HepG2 (cell line): Measurements from ENCODE around the gene FBXL7. TPM values are rescaled to one million over a fixed set of nuclear protein-coding genes. Genes with fewer than 3 reads are reported as not detected.

Experiments used
- ATAC-seq: fragments of 200-7000 bp; cut with Tn5 transposase; 3 replicates; pipeline ENCODE4 v1.9.1; 2020; ENCODE audit warnings: mild to moderate bottlenecking, moderate library complexity
- BruUV-seq: library from RNA; stranded (reverse); fragments of 400-500 nt; replicated peaks from 2 replicates; lab custom pipeline; 2021; lab: Mats Ljungman, UMichigan
- CTCF ChIA-PET: fragments of 300-600 bp; formaldehyde crosslinking; extraction: SDS; loops from one replicate; lab custom pipeline; 2021; ENCODE audit warnings: low total read pairs, inconsistent platforms, low intra/inter-chr PET ratio; lab: Yijun Ruan, JAX
- POLR2A ChIA-PET: fragments of 350-600 bp; sonication (Branson Sonifier 250); formaldehyde crosslinking; loops from one replicate; lab custom pipeline; 2020; ENCODE audit warnings: antibody characterized with exemption, inconsistent platforms; lab: Yijun Ruan, JAX
- DNase-seq: peaks from one replicate; pipeline ENCODE4 v3.0.0-alpha.2; 2015; ENCODE audit warnings: low spot score
- FAIRE-seq: peaks from 3 replicates; lab custom pipeline; 2011; peaks lifted over from hg19 to GRCh38; lab: Jason Lieb, UNC
- H2AFZ ChIP-seq: one replicate; pipeline ENCODE4 v1.6.1; 2011; ENCODE audit warnings: low read length, inconsistent platforms
- H3K27ac ChIP-seq: fragments of 300-600 bp; 3 replicates; pipeline ENCODE4 v1.8.0; 2011; ENCODE audit warnings: mixed run types, mild to moderate bottlenecking, mixed read lengths, low read length, inconsistent platforms; ENCODE audit not compliant: insufficient read depth; ENCODE audit errors: extremely low read length
- H3K27me3 ChIP-seq, 2 experiments: fragments of 200-600 bp in 1 of 2; 2 replicates in 1 of 2; 3 replicates in 1 of 2; pipeline versions ENCODE4 v1.6.0 to v1.8.0; 2011; ENCODE audit warnings: low read length in 2 of 2, mild to moderate bottlenecking in 2 of 2, moderate library complexity in 2 of 2, inconsistent platforms in 1 of 2; ENCODE audit not compliant: insufficient read depth in 2 of 2, control insufficient read depth in 1 of 2
- H3K36me3 ChIP-seq, 2 experiments: fragments of 200-600 bp in 1 of 2; replicated peaks in 1 of 2; 2 replicates in 1 of 2; 3 replicates in 1 of 2; pipeline versions ENCODE4 v1.5.1 to v1.8.0; 2011; ENCODE audit warnings: low read length in 2 of 2, inconsistent platforms in 1 of 2; ENCODE audit not compliant: insufficient read depth in 2 of 2, control insufficient read depth in 1 of 2
- H3K4me1 ChIP-seq: 2 replicates; pipeline ENCODE4 v1.5.1; 2012; ENCODE audit warnings: low read length, inconsistent platforms; ENCODE audit not compliant: insufficient read depth
- H3K4me2 ChIP-seq: 2 replicates; pipeline ENCODE4 v1.6.0; 2011; ENCODE audit warnings: low read depth, low read length, inconsistent platforms
- H3K4me3 ChIP-seq, 3 experiments: fragments of 200-600 bp in 1 of 3; sonication (generic), shearing (Covaris generic) in 1 of 3; replicated peaks in 1 of 3; 2 replicates each; pipeline ENCODE4 v1.5.1; 2011 to 2016; ENCODE audit warnings: low read length in 3 of 3, inconsistent platforms in 2 of 3, low read depth in 2 of 3, mild to moderate bottlenecking in 2 of 3, control low read depth in 1 of 3, mixed read lengths in 1 of 3; ENCODE audit not compliant: insufficient read depth in 1 of 3
- H3K79me2 ChIP-seq: one replicate; pipeline ENCODE4 v1.6.1; 2011; ENCODE audit warnings: low read length, inconsistent platforms; ENCODE audit not compliant: insufficient read depth
- H3K9ac ChIP-seq: 2 replicates; pipeline ENCODE4 v1.6.0; 2011; ENCODE audit warnings: mild to moderate bottlenecking, low read depth, low read length, inconsistent platforms; ENCODE audit not compliant: insufficient read depth
- H3K9me3 ChIP-seq: 2 replicates; pipeline ENCODE4 v1.5.1; 2012; ENCODE audit warnings: mild to moderate bottlenecking, low read length
- H4K20me1 ChIP-seq: 2 replicates; pipeline ENCODE4 v1.6.0; 2011; ENCODE audit warnings: inconsistent platforms, mild to moderate bottlenecking, low read length, moderate library complexity; ENCODE audit not compliant: insufficient read depth
- AGO2 ChIP-seq: fragments of 200-400 bp; formaldehyde crosslinking; optimal IDR thresholded peaks from 2 replicates; pipeline ENCODE3; 2017; ENCODE audit warnings: mild to moderate bottlenecking, low read depth, low read length, moderate library complexity
- MBNL3 ChIP-seq: fragments of 250-450 bp; sonication (Bioruptor Pico); conservative IDR thresholded peaks from 2 replicates; pipeline ENCODE4 v1.8.0; 2022; ENCODE audit warnings: mild to moderate bottlenecking, inconsistent platforms
- MZF1 ChIP-seq: sonication (generic); formaldehyde crosslinking; IDR thresholded peaks from 2 replicates; pipeline ENCODE4 v1.8.1; 2023; ENCODE audit warnings: mild to moderate bottlenecking, missing genetic modification reagents, borderline replicate concordance
- XBP1 ChIP-seq: sonication (generic); formaldehyde crosslinking; IDR thresholded peaks from 2 replicates; pipeline ENCODE4 v1.5.0; 2020; ENCODE audit warnings: missing genetic modification reagents
- ZNF18 ChIP-seq: sonication (generic); formaldehyde crosslinking; IDR thresholded peaks from 2 replicates; pipeline ENCODE4 v1.8.0; 2022; ENCODE audit warnings: mild to moderate bottlenecking, missing genetic modification reagents; ENCODE audit not compliant: insufficient replicate concordance
- ZNF34 ChIP-seq: sonication (generic); formaldehyde crosslinking; IDR thresholded peaks from 2 replicates; pipeline ENCODE4 v1.4.0; 2020; ENCODE audit warnings: mild to moderate bottlenecking, missing genetic modification reagents, borderline replicate concordance
- ZNF367 ChIP-seq: sonication (generic); formaldehyde crosslinking; IDR thresholded peaks from 2 replicates; pipeline ENCODE4 v1.4.0; 2020; ENCODE audit warnings: missing genetic modification reagents, borderline replicate concordance
- ZNF547 ChIP-seq: sonication (generic); formaldehyde crosslinking; IDR thresholded peaks from 2 replicates; pipeline ENCODE4 v1.5.1; 2020; ENCODE audit warnings: mild to moderate bottlenecking, missing genetic modification reagents
- ZNF567 ChIP-seq: sonication (generic); formaldehyde crosslinking; IDR thresholded peaks from 2 replicates; pipeline ENCODE4 v1.8.1; 2023; ENCODE audit warnings: mild to moderate bottlenecking, missing genetic modification reagents, borderline replicate concordance
- ZNF746 ChIP-seq: sonication (generic); formaldehyde crosslinking; IDR thresholded peaks from 2 replicates; pipeline ENCODE4 v1.8.0; 2022; ENCODE audit warnings: mild to moderate bottlenecking, missing genetic modification reagents
- WGBS: methylation state at CpG from one replicate; pipeline ENCODE4 v1.1.6; 2017; ENCODE audit warnings: low lambda C conversion rate; 5-methylcytosine and 5-hydroxymethylcytosine counted together
- in situ Hi-C: cut with HindIII; loops from 2 replicates; pipeline ENCODE4 v1.10.0; 2017; ENCODE audit warnings: low pct_unique_long_range_greater_than_20kb; ENCODE audit not compliant: extremely low pct_ligation_motif_present
- intact Hi-C: fragments of 100-400 bp; cut with micrococcal nuclease; formaldehyde crosslinking; loops from one replicate; pipeline ENCODE4 v1.10.0; 2022; ENCODE audit not compliant: unreplicated experiment
- polyA plus RNA-seq, 8 experiments: library from polyadenylated mRNA; depleted of rRNA in 3 of 8; stranded (reverse) in 7 of 8; unstranded in 1 of 8; fragments of >200 nt; fragmentation: Illumina TruSeq in 4 of 8; extraction: Trizol in 4 of 8; gene quantifications; 2 replicates each; pipeline versions ENCODE4 v1.2.1 to v1.2.3, GENCODE V29; 2011 to 2016; ENCODE audit warnings: low read depth in 4 of 8, missing spikeins in 1 of 8, mixed read lengths in 1 of 8; ENCODE audit not compliant: insufficient read depth in 1 of 8
- total RNA-seq, 5 experiments: library from RNA; depleted of rRNA; stranded (reverse); fragments of >200 nt; fragmentation: Illumina TruSeq; extraction: Trizol; gene quantifications; 2 replicates each; pipeline ENCODE4 v1.2.3, GENCODE V29; 2016; ENCODE audit warnings: low read depth in 1 of 5
- TF ChIP-seq, protein P1 (sequence below): sonication (generic); formaldehyde crosslinking; IDR thresholded peaks from 2 replicates; pipeline ENCODE4 v1.5.1; 2020; ENCODE audit warnings: mild to moderate bottlenecking, missing genetic modification reagents, moderate library complexity

FBXL7 gene
- total and polyA plus RNA-seq, 2 of the 13 experiments (the other 11 are each of a cell fraction or from before 2014, with no cell fraction given): 0.07 TPM; not detected in 1

- Histone ChIP-seq H3K4me3 (no peak overlapping the region), H3K9ac (no peak overlapping the region), H3K27ac (no peak overlapping the region), H4K20me1 (no peaks in the 10 kb centered on the region), H3K79me2 (no peaks in the 10 kb centered on the region), H3K27me3 (no peaks in the 10 kb centered on the region), H2AFZ (no peak overlapping the region), H3K4me1 (no peaks in the 10 kb centered on the region), H3K4me2 (no peak overlapping the region), H3K36me3 (no peaks in the 10 kb centered on the region), H3K9me3 (no peaks in the 10 kb centered on the region; the same call in 1 of the 2 replicates)
- DNase-seq (no peak), FAIRE-seq (no peak), ATAC-seq (no peak)
- intact Hi-C loops: no loop called here
- TF ChIP-seq MBNL3: no peak
- TF ChIP-seq ZNF367 (CRISPR knock-in tag): no peak
- TF ChIP-seq ZNF567 (CRISPR knock-in tag): no peak
- TF ChIP-seq, protein P1, sequence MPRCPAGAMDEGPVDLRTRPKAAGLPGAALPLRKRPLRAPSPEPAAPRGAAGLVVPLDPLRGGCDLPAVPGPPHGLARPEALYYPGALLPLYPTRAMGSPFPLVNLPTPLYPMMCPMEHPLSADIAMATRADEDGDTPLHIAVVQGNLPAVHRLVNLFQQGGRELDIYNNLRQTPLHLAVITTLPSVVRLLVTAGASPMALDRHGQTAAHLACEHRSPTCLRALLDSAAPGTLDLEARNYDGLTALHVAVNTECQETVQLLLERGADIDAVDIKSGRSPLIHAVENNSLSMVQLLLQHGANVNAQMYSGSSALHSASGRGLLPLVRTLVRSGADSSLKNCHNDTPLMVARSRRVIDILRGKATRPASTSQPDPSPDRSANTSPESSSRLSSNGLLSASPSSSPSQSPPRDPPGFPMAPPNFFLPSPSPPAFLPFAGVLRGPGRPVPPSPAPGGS (CRISPR knock-in tag): no peak
- TF ChIP-seq AGO2: no peak
- no peak for TF ChIP-seq MZF1 (CRISPR knock-in tag)
- no peak for TF ChIP-seq ZNF34
- no peak for TF ChIP-seq ZNF547 (CRISPR knock-in tag)
- no peak for TF ChIP-seq XBP1 (CRISPR knock-in tag)
- no peak for TF ChIP-seq ZNF746 (CRISPR knock-in tag)
- TF ChIP-seq ZNF18 (CRISPR knock-in tag): no peak
- WGBS: 0% methylated on average over 2 of the region's 2 CpGs
- ChIA-PET CTCF (no interaction called here), POLR2A (no interaction called here)
- BruUV-seq: no TSS peak
- in situ Hi-C loops: no loop called here
These were observed 77.9 kb downstream of the FBXL7 start for GRCh38 chr5:15577831-15578230.
